Measurements from ENCODE around the gene DCAF16. TPM values are rescaled to one million over a fixed set of nuclear protein-coding genes. Genes with fewer than 3 reads are reported as not detected.

Gene DCAF16
- total RNA-seq, 2 experiments from 2014 or later = 42.4 to 44.5 TPM

DNA sequence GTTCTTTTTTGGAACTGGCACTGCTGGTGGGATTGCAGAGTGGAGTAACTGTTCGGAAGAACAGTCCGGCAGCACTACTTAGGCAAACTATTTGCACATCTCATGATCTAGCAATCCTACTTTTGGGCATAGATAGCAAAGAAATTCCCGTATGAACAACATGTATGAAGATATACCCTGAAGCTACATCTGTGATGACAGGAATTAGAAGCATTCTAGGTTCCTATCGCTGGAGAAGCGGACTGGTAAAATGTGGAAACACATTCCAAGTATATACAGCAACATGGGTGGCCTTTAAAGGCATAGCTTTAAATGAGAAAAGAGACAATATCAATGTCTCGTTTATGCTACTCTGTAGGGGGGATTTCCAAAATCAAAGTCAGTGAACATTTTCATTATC, 3.1 kb downstream of the DCAF16 start:
- Mint-ChIP-seq H3K36me3 (ENCODE audit: low read depth) (peaks cover 59% of the 10 kb centered on the region), H3K9me3 (no peaks in the 10 kb centered on the region), H3K4me1 (ENCODE audit: low read depth) (peaks cover 44% of the 10 kb centered on the region), H3K4me3 (peak overlapping the region; percentile 94), H3K27ac (no peak overlapping the region), H3K27me3 (peaks cover 2% of the 10 kb centered on the region)
- no peak for ATAC-seq
- no peak for DNase-seq
- POLR2A ChIA-PET = no interaction called here
- intact Hi-C loops (cut with micrococcal nuclease) = loop anchor here (10.0 kb wide), 2 partner anchors 173 to 233 kb away; partner anchors contain the start of gene LAP3
- CTCF ChIA-PET = interaction anchor here (1.3 to 5.2 kb wide), 4 partner anchors 10 to 259 kb away, joined by 3 to 35 read pairs (median 8); no protein-coding TSS in a partner anchor
- TF ChIP-seq, protein P1, sequence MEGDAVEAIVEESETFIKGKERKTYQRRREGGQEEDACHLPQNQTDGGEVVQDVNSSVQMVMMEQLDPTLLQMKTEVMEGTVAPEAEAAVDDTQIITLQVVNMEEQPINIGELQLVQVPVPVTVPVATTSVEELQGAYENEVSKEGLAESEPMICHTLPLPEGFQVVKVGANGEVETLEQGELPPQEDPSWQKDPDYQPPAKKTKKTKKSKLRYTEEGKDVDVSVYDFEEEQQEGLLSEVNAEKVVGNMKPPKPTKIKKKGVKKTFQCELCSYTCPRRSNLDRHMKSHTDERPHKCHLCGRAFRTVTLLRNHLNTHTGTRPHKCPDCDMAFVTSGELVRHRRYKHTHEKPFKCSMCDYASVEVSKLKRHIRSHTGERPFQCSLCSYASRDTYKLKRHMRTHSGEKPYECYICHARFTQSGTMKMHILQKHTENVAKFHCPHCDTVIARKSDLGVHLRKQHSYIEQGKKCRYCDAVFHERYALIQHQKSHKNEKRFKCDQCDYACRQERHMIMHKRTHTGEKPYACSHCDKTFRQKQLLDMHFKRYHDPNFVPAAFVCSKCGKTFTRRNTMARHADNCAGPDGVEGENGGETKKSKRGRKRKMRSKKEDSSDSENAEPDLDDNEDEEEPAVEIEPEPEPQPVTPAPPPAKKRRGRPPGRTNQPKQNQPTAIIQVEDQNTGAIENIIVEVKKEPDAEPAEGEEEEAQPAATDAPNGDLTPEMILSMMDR (IDR thresholded peaks at IDR 0.05) = no peak

DNA sequence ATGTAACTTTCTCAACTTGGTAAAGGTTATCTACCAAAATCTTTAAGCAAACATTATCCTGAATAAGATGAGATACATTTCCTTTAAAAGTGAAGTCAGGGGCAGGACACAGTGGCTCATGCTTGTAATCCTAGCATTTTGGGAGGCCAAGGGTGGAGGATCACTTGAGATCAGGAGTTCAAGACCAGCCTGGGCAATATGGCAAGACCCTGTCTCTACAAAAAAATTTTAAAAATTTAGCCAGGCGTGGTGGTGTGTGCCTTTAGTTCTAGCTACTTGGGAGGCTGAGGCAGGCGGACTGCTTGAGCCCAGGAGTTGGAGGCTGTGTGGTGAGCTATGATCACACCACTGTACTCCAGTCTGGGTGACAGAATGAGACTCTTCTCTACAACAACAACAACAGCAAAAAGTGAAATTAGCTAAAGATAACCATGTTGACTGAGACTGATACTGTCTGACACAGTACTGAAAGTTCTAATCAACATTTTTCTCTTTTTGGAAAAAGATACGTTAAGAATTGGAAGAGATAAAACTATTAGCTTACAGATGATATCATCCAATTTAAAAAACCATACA, 4.9 kb downstream of the DCAF16 start:
- H3K9me3 Mint-ChIP-seq = no peaks in the 10 kb centered on the region
- ChIA-PET POLR2A (interaction anchor here (0.6 to 1.0 kb wide), 2 partner anchors 191 to 200 kb away, joined by 3 read pairs; partner anchors contain the start of gene MED28), CTCF (interaction anchor here (2.4 to 2.8 kb wide), 2 partner anchors 11 to 257 kb away, joined by 12 read pairs; no protein-coding TSS in a partner anchor)
- DNase-seq (no peak), ATAC-seq (no peak)
- intact Hi-C loops (cut with micrococcal nuclease) = loop anchor here (10.0 kb wide), 2 partner anchors 171 to 231 kb away; partner anchors contain the start of gene LAP3
- TF ChIP-seq, protein P1 (IDR thresholded peaks at IDR 0.05) = no peak
- no peak overlapping the region for H3K4me3 Mint-ChIP-seq
- H3K4me1 Mint-ChIP-seq (ENCODE audit: low read depth) = peaks cover 43% of the 10 kb centered on the region
- H3K27ac Mint-ChIP-seq = peak overlapping the region; percentile 55
- no peaks in the 10 kb centered on the region for H3K27me3 Mint-ChIP-seq
- H3K36me3 Mint-ChIP-seq (ENCODE audit: low read depth) = peaks cover 55% of the 10 kb centered on the region

DNA sequence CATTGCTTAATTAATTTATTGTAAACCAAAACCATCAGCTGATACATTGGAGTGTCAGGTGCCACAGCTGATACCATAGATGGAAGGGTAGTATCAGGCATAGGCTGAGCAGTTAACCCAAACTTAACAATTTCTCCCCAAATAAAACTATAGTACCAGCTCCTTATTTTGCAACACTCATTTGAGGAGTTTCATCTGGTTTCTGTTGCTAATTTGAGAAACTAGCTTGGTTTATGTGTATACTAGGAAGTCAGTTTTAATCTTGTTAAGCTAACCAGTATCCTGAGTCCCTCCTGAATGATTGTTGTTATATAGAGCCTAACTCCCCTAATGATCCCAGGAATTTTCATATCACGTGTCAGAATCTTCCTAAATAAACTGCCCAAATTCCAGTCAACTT, 12.7 kb downstream of the DCAF16 start:
- Mint-ChIP-seq H3K9me3 (no peaks in the 10 kb centered on the region), H3K36me3 (ENCODE audit: low read depth) (peaks cover 14% of the 10 kb centered on the region), H3K27me3 (no peaks in the 10 kb centered on the region), H3K27ac (no peak overlapping the region), H3K4me3 (no peak overlapping the region), H3K4me1 (ENCODE audit: low read depth) (peaks cover 7% of the 10 kb centered on the region)
- CTCF ChIA-PET = interaction anchor here (1.0 to 1.2 kb wide), 2 partner anchors 13 to 249 kb away, joined by 3 to 4 read pairs; partner anchors contain the start of genes DCAF16 and NCAPG
- DNase-seq = no peak
- intact Hi-C loops (cut with micrococcal nuclease) = no loop called here
- TF ChIP-seq, protein P1 (IDR thresholded peaks at IDR 0.05) = no peak
- POLR2A ChIA-PET = interaction anchor here (0.9 kb wide), 1 partner anchor 102 kb away, joined by 3 read pairs; no protein-coding TSS in a partner anchor
- ATAC-seq = no peak

DNA sequence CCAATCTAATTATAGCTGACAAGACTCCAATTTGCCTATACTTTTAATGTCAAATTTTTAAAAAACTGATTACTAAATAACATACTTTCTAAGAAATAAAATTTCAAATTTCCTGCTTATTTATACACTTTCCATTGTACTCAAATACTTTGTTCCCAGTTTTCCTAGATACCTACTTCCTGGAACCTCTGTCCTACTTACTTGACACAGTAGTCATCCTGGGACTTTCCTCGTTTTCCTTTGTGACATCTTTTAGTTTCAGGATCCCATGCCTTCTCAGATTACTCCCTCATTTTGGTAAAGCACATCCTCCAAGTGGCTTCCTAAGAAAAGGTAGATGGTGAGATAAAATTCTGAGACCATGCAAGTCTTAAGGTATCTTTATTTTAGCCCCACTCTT, 15.8 kb downstream of the DCAF16 start:
- no peak for DNase-seq
- H3K27ac Mint-ChIP-seq = no peak overlapping the region
- ChIA-PET POLR2A (no interaction called here), CTCF (interaction anchor here (2.2 kb wide), 1 partner anchor 13 kb away, joined by 8 read pairs; no protein-coding TSS in a partner anchor)
- intact Hi-C loops (cut with micrococcal nuclease) = no loop called here
- peaks cover 3% of the 10 kb centered on the region for H3K4me1 Mint-ChIP-seq (ENCODE audit: low read depth)
- no peaks in the 10 kb centered on the region for H3K27me3 Mint-ChIP-seq
- no peak for ATAC-seq
- H3K36me3 Mint-ChIP-seq (ENCODE audit: low read depth) = peaks cover 13% of the 10 kb centered on the region
- H3K4me3 Mint-ChIP-seq = no peak overlapping the region
- H3K9me3 Mint-ChIP-seq = no peaks in the 10 kb centered on the region
- TF ChIP-seq, protein P1 (IDR thresholded peaks at IDR 0.05) = no peak

DNA sequence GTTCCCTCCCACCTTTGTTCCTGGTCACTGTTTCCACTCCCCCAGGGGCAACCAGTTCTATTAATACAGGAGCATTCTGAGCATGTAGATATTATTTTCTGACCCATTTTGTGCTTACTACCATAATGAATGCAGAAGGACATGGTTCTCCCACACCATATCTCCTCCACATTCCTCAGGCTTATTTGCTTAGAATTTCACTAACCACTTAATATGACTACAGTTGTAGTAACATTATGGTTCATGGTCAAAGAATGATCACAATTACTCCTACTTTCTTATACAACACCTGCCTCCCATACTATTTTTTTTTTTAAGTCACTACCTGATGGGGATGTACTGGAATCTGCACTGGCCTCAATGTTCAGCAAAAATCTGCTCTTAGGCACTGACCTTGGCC, 21.6 kb downstream of the DCAF16 start:
- peaks cover 13% of the 10 kb centered on the region for H3K36me3 Mint-ChIP-seq (ENCODE audit: low read depth)
- no peak overlapping the region for H3K4me3 Mint-ChIP-seq
- ChIA-PET POLR2A (no interaction called here), CTCF (interaction anchor here (0.8 kb wide), 1 partner anchor 152 kb away, joined by 3 read pairs; no protein-coding TSS in a partner anchor)
- ATAC-seq = no peak
- no peak overlapping the region for H3K27ac Mint-ChIP-seq
- no peaks in the 10 kb centered on the region for H3K9me3 Mint-ChIP-seq
- H3K27me3 Mint-ChIP-seq = no peaks in the 10 kb centered on the region
- peaks cover 16% of the 10 kb centered on the region for H3K4me1 Mint-ChIP-seq (ENCODE audit: low read depth)
- DNase-seq = no peak
- intact Hi-C loops (cut with micrococcal nuclease) = no loop called here
- TF ChIP-seq, protein P1 (IDR thresholded peaks at IDR 0.05) = no peak

All from activated CD8-positive, alpha-beta T cell treated with anti-CD3 and anti-CD28 coated beads for 36 hours (primary cell).